Measurements from ENCODE around the gene PTEN. TPM values are rescaled to one million over a fixed set of nuclear protein-coding genes. Genes with fewer than 3 reads are reported as not detected.

Gene PTEN
- total and polyA plus RNA-seq, 12 donors: 35.7 to 179 (median 89.8) TPM

GRCh38 chr10:87817609-87818504 lies 45.6 kb upstream of the PTEN start, which contains the start of gene ATAD1:
Gene ATAD1, minus strand, starts transcription at chr10:87818226. Its CDS starts 3,627 bp downstream, at chr10:87814599.
- peak within 1 kb of the TSS; percentile 34 to 93 (median 60) for H3K4me3 ChIP-seq
- peaks cover 10 to 38% of the 10 kb centered on the region in 2 donors for H3K4me1 ChIP-seq (replicated peaks in 1 of 2)
- H3K27me3 ChIP-seq: no peaks in the 10 kb centered on the region
- no peaks in the 10 kb centered on the region for H3K9me3 ChIP-seq (replicated peaks in 1 of 3)
- WGBS, 4 donors: 0% methylated on average over 33 to 60 of the region's 60 CpGs
- intact Hi-C loops (cut with DNase I): no loop called here
- H3K27ac ChIP-seq: peak within 1 kb of the TSS; percentile 1 to 93 (median 87)
- DNase-seq: peak; percentile 84 to 92 (median 87)
- TF ChIP-seq CTCF (IDR thresholded peaks at IDR 0.05) (peak in 4 of 6 experiments; percentile 4 to 30 (median 20)), POLR2A (IDR thresholded peaks at IDR 0.05) (peak; percentile 41 to 80)
- no peaks in the 10 kb centered on the region for H3K36me3 ChIP-seq (replicated peaks in 1 of 2)

- DNase-seq: peak in 4 of 7 donors; percentile 31 to 51 (median 36)
- Histone ChIP-seq H3K4me3 (peak overlapping the region; percentile 21 to 93 (median 60)), H3K27ac (peak overlapping the region; percentile 1 to 93 (median 87)), H3K27me3 (no peaks in the 10 kb centered on the region), H3K9me3 (replicated peaks in 1 of 3) (no peaks in the 10 kb centered on the region), H3K4me1 (replicated peaks in 1 of 2) (peaks cover 10 to 35% of the 10 kb centered on the region in 2 donors), H3K36me3 (replicated peaks in 1 of 2) (no peaks in the 10 kb centered on the region)
- intact Hi-C loops (cut with DNase I): no loop called here
- WGBS, 4 donors: 8 to 18% (median 14%) methylated on average over 25 to 29 of the region's 29 CpGs
- no peak for TF ChIP-seq CTCF (IDR thresholded peaks at IDR 0.05)
- TF ChIP-seq POLR2A (IDR thresholded peaks at IDR 0.05): no peak
Measured at GRCh38 chr10:87818505-87819288, 44.7 kb upstream of the PTEN start.

GRCh38 chr10:87819289-87819585 lies 44.2 kb upstream of the PTEN start:
- intact Hi-C loops (cut with DNase I): no loop called here
- no peak overlapping the region for H3K4me3 ChIP-seq

More at GRCh38 chr10:87819289-87819585, 44.2 kb upstream of the PTEN start:
- H3K36me3 ChIP-seq (replicated peaks in 1 of 2): no peaks in the 10 kb centered on the region
- WGBS, 4 donors: 88 to 93% (median 90%) methylated on average over 6 of the region's 6 CpGs
- H3K27me3 ChIP-seq: no peaks in the 10 kb centered on the region
- DNase-seq: no peak
- TF ChIP-seq CTCF (IDR thresholded peaks at IDR 0.05): no peak
- TF ChIP-seq POLR2A (IDR thresholded peaks at IDR 0.05): no peak
- peaks cover 10 to 30% of the 10 kb centered on the region in 2 donors for H3K4me1 ChIP-seq (replicated peaks in 1 of 2)
- H3K27ac ChIP-seq: no peak overlapping the region
- no peaks in the 10 kb centered on the region for H3K9me3 ChIP-seq (replicated peaks in 1 of 3)

All from adrenal gland (tissue), 12 donors.